Measurements from ENCODE around the gene KCNG2. TPM values are rescaled to one million over a fixed set of nuclear protein-coding genes. Genes with fewer than 3 reads are reported as not detected.
A peak's percentile ranks its signal among the peaks of the same experiment; 100 is the strongest.

Gene KCNG2
- total RNA-seq, 1 experiment from 2014 or later = not detected

GRCh38 chr18:79930020-79930642, 132.4 kb downstream of the KCNG2 start:
- Histone ChIP-seq H3K9ac (ENCODE audit: low read length) (no peak overlapping the region), H3K4me3 (replicated peaks in 1 of 2; ENCODE audit: low read depth in 1 of 2, low read length in 2 of 2) (no peak overlapping the region), H3K79me2 (ENCODE audit: insufficient read depth, low read length) (peaks cover 87% of the 10 kb centered on the region), H3K27me3 (ENCODE audit: insufficient read depth, low read length) (no peaks in the 10 kb centered on the region), H3K27ac (ENCODE audit: low read depth, low read length) (no peak overlapping the region), H3K9me3 (ENCODE audit: control insufficient read depth in 1 of 2, insufficient read depth in 1 of 2, low read depth in 1 of 2, low read length in 2 of 2) (peaks cover 25 to 35% of the 10 kb centered on the region in 2 experiments; a peak in 3 of 4 replicates), H4K20me1 (ENCODE audit: insufficient read depth) (no peaks in the 10 kb centered on the region), H3K4me2 (ENCODE audit: low read length) (no peak overlapping the region), H3K4me1 (ENCODE audit: control insufficient read depth in 1 of 2, insufficient read depth in 2 of 2, low read length in 2 of 2) (no peaks in the 10 kb centered on the region), H2AFZ (ENCODE audit: low read depth, low read length, poor library complexity, severe bottlenecking) (no peak overlapping the region), H3K9me2 (ENCODE audit: insufficient read depth) (no peaks in the 10 kb centered on the region), H3K36me3 (ENCODE audit: control insufficient read depth in 1 of 2, insufficient read depth in 2 of 2, low read length in 2 of 2) (peaks cover 4 to 24% of the 10 kb centered on the region in 2 experiments)
- intact Hi-C loops (cut with micrococcal nuclease) = no loop called here
- TF ChIP-seq EGR1 (IDR thresholded peaks at IDR 0.05; ENCODE audit: low read depth) (no peak), ATF3 (IDR thresholded peaks at IDR 0.05) (no peak), CBX3 (IDR thresholded peaks at IDR 0.05; ENCODE audit: low read depth) (peak; percentile 89; the same call in 1 of the 2 replicates), ZFX (IDR thresholded peaks at IDR 0.05) (no peak), ELF1 (IDR thresholded peaks at IDR 0.05; ENCODE audit: borderline replicate concordance, low read depth) (no peak), RAD21 (IDR thresholded peaks at IDR 0.05; ENCODE audit: low read depth) (0 out of 2 replicates have a peak, but pooled peaks have one; percentile 2)
- CTCF ChIA-PET = no interaction called here
- no peak for ATAC-seq
- DNase-seq (ENCODE audit: low read depth, low spot score) = no peak
- no TSS peak for BruUV-seq (replicated peaks)
- POLR2A ChIA-PET = no interaction called here
- RAD21 ChIA-PET (ENCODE audit: low non-redundant PET in 1 of 2, low total read pairs in 2 of 2, uncharacterized antibody in 2 of 2, unreplicated experiment in 2 of 2) = no interaction called here

GRCh38 chr18:79931475-79931874, 133.7 kb downstream of the KCNG2 start:
- peaks cover 95% of the 10 kb centered on the region for H3K79me2 ChIP-seq (ENCODE audit: insufficient read depth, low read length)

More at GRCh38 chr18:79931475-79931874, 133.7 kb downstream of the KCNG2 start:
- H3K4me1 ChIP-seq (ENCODE audit: control insufficient read depth in 1 of 2, insufficient read depth in 2 of 2, low read length in 2 of 2) = no peaks in the 10 kb centered on the region
- POLR2A ChIA-PET = no interaction called here
- intact Hi-C loops (cut with micrococcal nuclease) = no loop called here
- no peak overlapping the region for H3K4me3 ChIP-seq (replicated peaks in 1 of 2; ENCODE audit: low read depth in 1 of 2, low read length in 2 of 2)
- peaks cover 5 to 37% of the 10 kb centered on the region in 2 experiments for H3K36me3 ChIP-seq (ENCODE audit: control insufficient read depth in 1 of 2, insufficient read depth in 2 of 2, low read length in 2 of 2)
- no peak overlapping the region for H3K4me2 ChIP-seq (ENCODE audit: low read length)
- CTCF ChIA-PET = no interaction called here
- H3K27me3 ChIP-seq (ENCODE audit: insufficient read depth, low read length) = no peaks in the 10 kb centered on the region
- DNase-seq (ENCODE audit: low read depth, low spot score) = no peak
- ATAC-seq = no peak
- peaks cover 35 to 36% of the 10 kb centered on the region in 2 experiments; a peak in 3 of 4 replicates for H3K9me3 ChIP-seq (ENCODE audit: control insufficient read depth in 1 of 2, insufficient read depth in 1 of 2, low read depth in 1 of 2, low read length in 2 of 2)
- no peaks in the 10 kb centered on the region for H4K20me1 ChIP-seq (ENCODE audit: insufficient read depth)
- H3K27ac ChIP-seq (ENCODE audit: low read depth, low read length) = no peak overlapping the region
- no peak overlapping the region for H2AFZ ChIP-seq (ENCODE audit: low read depth, low read length, poor library complexity, severe bottlenecking)
- no TSS peak for BruUV-seq (replicated peaks)
- H3K9ac ChIP-seq (ENCODE audit: low read length) = no peak overlapping the region
- no peaks in the 10 kb centered on the region for H3K9me2 ChIP-seq (ENCODE audit: insufficient read depth)
- RAD21 ChIA-PET (ENCODE audit: low non-redundant PET in 1 of 2, low total read pairs in 2 of 2, uncharacterized antibody in 2 of 2, unreplicated experiment in 2 of 2) = no interaction called here
- TF ChIP-seq JUND (IDR thresholded peaks at IDR 0.05) = no peak
- TF ChIP-seq FOSL1 (IDR thresholded peaks at IDR 0.05; ENCODE audit: low read depth) = no peak
- TF ChIP-seq POLR2A (IDR thresholded peaks at IDR 0.05; ENCODE audit: borderline replicate concordance, extremely low read depth, insufficient read depth, insufficient read length) = no peak
- no peak for TF ChIP-seq ELF1 (IDR thresholded peaks at IDR 0.05; ENCODE audit: borderline replicate concordance, low read depth)
- TF ChIP-seq EGR1 (IDR thresholded peaks at IDR 0.05; ENCODE audit: low read depth) = no peak
- no peak for TF ChIP-seq SP1 (IDR thresholded peaks at IDR 0.05; ENCODE audit: low read depth)
- no peak for TF ChIP-seq CBX3 (IDR thresholded peaks at IDR 0.05; ENCODE audit: low read depth)

All from HCT116 (cell line).